ENCODE results near the gene RNF41.

The RNF41 gene

GRCh38 chr12:56243731-56244181 is 22.0 kb upstream of the RNF41 start:
- DNase-seq (ENCODE audit: low read depth), result no peak

DNA sequence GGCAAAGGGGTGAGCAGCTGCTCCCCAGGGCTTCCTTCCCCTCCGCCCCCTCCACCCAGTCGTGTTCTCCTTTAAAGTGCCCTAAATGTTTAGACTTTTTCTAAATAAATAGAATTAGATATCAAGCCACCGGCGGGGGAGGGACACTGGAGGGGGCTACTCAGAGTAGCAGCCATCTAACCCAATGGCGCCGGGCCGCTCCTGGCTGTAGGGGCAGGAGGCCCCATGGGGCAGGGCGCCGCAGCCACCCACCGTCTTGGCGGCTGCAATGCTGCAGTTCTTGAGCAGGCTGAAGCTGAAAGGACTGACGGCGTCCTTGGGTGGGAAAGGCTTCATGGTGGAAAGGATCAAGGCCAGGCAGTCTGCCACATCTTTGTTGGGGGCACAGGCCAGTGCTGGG is 21.3 kb upstream of the RNF41 start:
- DNase-seq (ENCODE audit: low read depth), result no peak

- DNase-seq (ENCODE audit: low read depth), result no peak
These were observed 19.9 kb upstream of the RNF41 start for GRCh38 chr12:56241424-56242303.

- no peak for DNase-seq (ENCODE audit: low read depth)
These were observed 15.8 kb upstream of the RNF41 start for GRCh38 chr12:56237552-56237951.

DNA sequence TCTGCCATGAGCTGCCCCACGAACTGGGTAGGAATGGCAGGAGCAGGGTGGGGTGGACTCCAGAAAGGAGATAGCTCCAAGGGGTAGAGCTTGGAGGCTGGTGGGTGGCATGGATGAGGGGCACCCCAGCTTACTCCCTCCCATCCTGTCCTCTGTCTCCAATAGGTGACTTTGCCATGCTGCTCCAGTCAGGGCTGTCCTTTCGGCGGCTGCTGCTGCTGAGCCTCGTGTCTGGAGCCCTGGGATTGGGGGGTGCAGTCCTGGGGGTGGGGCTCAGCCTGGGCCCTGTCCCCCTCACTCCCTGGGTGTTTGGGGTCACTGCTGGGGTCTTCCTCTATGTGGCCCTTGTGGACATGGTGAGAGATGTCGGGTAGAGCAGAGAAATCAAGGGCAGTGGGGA is 15.3 kb upstream of the RNF41 start:
- DNase-seq (ENCODE audit: low read depth), result no peak

GRCh38 chr12:56236091-56236490 is 14.4 kb upstream of the RNF41 start:
- no peak for DNase-seq (ENCODE audit: low read depth)

DNA sequence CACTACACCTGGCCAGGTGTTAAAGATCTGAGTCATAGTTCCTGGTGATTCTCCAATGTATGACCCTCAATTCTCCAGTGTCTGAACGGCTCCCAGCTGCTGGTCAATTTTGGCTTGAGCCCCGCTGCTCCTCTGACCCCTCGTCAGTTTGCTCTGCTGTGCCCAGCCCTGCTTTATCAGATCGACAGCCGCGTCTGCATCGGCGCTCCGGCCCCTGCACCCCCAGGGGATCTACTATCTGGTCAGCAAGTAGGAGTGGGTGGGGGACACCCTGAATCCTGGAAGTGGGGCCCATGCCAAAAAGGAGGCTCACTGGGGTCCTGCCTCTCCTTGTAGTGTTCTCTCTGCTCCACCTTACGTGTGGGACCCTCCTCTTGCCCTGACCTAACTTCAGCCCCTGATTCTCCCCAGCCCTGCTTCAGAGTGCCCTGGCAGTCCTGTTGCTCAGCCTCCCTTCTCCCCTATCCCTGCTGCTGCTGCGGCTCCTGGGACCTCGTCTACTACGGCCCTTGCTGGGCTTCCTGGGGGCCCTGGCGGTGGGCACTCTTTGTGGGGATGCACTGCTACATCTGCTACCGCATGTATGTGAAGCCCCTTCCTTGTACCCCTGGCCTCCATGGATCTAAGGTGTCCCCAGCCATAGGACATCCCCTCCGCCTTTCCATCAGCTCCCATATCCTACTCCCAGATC is 13.2 kb upstream of the RNF41 start:
- DNase-seq (ENCODE audit: low read depth), result no peak

DNA sequence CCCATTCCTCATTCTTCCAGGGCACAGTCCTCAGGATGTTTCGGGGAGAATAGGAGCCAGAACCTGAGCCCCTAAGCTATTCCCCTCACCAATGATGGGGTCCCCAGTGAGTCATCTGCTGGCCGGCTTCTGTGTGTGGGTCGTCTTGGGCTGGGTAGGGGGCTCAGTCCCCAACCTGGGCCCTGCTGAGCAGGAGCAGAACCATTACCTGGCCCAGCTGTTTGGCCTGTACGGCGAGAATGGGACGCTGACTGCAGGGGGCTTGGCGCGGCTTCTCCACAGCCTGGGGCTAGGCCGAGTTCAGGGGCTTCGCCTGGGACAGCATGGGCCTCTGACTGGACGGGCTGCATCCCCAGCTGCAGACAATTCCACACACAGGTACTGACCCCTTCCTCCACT is 9.5 kb upstream of the RNF41 start:
- no peak for DNase-seq (ENCODE audit: low read depth)

DNA sequence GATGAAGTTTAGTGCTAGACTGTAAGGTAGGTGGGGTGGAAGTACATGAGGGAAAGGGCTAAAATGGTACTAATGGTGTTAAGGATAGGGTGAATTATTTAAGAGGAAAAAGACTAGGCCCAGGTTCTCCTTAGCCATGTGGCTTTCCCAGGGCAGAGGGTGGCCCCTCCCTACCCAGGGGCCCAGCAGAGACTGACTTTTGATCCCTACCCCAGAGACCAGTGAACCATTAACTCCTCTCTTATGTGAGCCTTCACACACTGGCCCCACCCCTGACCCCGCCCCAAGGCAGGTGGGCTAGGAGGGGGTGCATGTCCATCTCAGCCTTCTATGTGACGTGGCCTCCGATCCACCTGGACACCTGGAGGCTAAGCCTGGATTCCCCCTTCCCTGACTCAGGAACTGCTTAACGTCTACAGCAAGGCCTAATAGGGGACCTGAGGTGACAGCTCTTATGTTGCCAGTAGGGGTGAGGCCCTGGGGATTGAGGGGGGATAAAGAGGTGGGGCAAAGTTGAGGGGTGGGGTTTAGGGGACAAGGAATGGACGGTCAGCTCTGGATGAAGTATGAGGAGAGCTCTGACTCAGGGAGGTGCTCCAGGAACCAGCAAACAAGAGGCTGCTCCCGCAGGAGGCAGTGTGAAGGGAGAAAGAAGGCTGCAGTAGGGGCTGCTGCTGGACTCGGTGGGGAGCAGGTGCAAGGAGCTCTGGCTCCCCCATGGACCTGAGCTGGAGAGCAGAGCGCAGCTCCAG is 8.9 kb upstream of the RNF41 start:
- DNase-seq (ENCODE audit: low read depth), result no peak

DNA sequence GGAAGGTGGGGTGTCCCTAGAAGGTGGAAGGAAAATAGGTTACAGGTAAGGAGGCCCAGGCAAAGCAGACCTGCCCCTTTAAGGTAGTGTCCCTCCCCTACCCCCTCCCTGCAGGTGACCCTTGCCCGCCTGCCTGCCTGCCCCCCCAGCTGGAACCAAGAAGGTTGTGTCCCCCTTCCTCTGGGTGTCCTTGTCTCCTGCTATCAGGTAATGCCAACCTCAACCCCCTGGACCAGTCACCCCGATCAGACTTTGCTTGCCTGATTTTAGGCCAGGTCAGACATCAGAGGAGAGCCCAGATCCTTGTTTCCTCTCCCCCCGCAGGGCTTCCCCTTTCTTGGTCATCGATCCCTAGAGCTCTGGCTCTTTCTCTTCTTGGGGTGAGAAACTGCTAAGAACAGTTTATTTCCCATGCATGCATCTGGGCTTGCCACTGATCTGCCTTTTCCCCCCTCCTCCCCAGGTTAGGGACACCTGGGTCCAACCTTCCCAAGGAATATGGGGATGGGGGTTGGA is 8.3 kb upstream of the RNF41 start, which contains the start of gene SLC39A5:
TSS of gene SLC39A5 (plus strand) at position 136 of the 516 bp plus-strand sequence. CDS start 1,224 bp downstream, outside the sequence.
- no peak for DNase-seq (ENCODE audit: low read depth)

GRCh38 chr12:56229082-56229481 is 7.4 kb upstream of the RNF41 start:
- DNase-seq (ENCODE audit: low read depth), result no peak

GRCh38 chr12:56224954-56225353 is 3.2 kb upstream of the RNF41 start:
- no peak for DNase-seq (ENCODE audit: low read depth)

GRCh38 chr12:56224102-56224701 is 2.5 kb upstream of the RNF41 start, which contains the start of gene NABP2:
Gene NABP2 (plus strand): TSS chr12:56224342. CDS start chr12:56224857, 515 bp downstream.
- peak; percentile 88 for DNase-seq (ENCODE audit: low read depth)

DNA sequence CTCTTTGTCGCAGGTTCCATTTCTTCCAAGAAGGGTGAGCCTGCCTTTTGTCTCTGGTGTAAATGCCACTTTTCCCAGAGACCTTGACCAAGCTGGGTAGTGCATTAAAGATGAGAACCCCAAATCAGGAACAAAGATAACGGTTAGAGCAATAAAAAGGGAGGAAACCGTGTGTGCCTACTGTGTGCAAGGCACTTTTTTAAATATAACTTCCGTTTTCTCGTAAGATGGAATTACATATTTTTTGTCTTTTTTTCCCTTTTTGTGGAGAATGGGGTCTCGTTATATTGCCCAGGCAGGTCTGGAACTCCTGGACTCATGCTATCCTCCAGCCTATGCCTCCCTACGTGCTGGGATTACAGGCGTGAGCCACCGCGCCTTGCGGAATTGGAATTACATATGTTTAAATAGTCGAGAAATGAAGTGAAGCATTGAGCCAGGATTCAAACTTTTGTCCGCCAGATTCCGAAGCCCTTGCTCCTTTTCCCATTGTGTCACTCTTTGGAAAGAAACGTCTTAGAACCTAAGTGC is 1.9 kb upstream of the RNF41 start:
- DNase-seq (ENCODE audit: low read depth), result no peak

- no peak for DNase-seq (ENCODE audit: low read depth)
These were observed 791 bp upstream of the RNF41 start for GRCh38 chr12:56222531-56222895.

DNA sequence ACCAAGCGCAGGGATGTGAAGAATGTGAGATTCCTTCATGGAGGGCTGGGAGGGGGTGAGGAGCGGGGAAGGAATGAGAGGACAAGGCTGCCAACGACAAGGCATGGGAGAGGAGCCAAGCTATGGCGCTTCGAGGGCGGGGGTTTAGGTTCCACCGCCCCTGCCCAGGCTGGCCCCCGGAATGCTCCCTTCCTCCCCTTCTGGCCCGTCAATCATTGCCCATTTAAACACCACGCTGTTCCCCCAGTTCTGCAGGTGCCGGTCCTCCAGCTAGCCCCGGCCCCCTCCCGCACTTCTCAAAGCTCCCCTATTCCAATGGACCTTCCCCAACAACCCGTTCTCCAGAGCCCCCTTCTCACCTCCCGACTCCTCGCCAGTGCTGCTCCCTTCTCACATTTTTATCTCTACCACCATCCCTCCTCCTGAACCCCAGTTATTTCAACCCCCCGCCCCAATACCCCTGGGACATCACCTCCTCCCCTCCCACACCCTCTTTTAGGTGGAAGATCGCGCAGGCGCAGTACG is 428 bp downstream of the RNF41 start:
- DNase-seq (ENCODE audit: low read depth), result peak; percentile 62

DNA sequence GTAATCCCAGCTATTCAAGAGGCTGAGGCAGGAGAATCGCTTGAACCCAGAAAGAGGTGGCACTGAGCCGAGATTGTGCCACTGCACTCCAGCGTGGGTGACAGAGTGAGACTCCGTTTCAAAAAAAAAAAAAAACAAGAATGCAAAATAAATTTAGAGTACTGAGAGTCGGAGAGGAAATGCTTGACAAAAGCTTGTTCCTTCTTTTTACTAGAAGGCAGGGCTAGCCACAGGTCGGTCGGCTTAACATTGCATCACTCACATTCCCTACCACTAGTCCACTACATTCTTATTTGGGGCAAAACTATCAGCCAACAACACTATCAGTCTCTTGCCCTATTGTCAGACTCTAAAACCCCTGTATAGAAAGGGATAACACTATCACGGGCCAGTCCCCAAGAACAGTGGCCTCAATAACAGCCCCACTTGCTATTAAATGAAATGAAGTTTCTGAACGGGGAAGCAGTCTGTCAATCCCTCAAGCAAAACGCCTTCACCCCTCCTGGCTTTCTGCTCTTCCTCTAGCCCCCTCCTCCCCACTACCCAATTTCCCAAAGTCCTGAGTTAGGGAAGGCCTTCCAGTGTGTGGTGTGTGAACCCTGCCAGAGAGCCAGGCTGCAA is 1.0 kb downstream of the RNF41 start:
- no peak for DNase-seq (ENCODE audit: low read depth)

GRCh38 chr12:56219840-56220239 is 1.9 kb downstream of the RNF41 start:
- DNase-seq (ENCODE audit: low read depth), result no peak

GRCh38 chr12:56216461-56216860 is 5.3 kb downstream of the RNF41 start:
- no peak for DNase-seq (ENCODE audit: low read depth)

DNA sequence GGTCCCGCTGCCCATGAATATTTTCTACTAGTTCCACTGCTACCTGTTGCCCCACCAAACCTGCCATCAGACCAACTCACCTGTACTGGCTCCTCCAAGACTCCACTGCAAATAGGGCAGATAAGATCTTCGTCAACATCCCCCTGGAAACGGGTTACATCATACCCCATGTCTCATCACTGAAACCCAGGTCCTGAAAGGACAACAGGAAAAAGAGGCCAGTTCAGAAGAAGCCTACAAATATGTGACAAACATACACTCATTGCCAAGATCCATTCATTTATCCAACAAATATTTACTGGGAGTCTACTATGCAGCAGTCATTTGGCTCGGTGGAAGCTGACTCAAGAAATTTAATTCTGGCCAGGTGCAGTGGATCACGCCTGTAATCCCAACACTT is 7.8 kb downstream of the RNF41 start:
- no peak for DNase-seq (ENCODE audit: low read depth)

- DNase-seq (ENCODE audit: low read depth), result no peak
These were observed 9.4 kb downstream of the RNF41 start for GRCh38 chr12:56212361-56212760.

Data from GM04503 (cell line).